Activated gamma-delta T cell treated with Interleukin-2 at 50 U/mL for 16 hours (primary cell): Measurements from ENCODE around the gene BLTP2.
"Not testable (repeated sequence)": the region's sequence is repeated elsewhere in the genome, so short reads cannot be mapped to it uniquely, and the experiment has no call there.

Experiments
- DNase-seq: peaks from one replicate; pipeline ENCODE4 v3.0.0-alpha.2; 2020

Gene BLTP2

GRCh38 chr17:28644787-28645575 is at the start of gene BLTP2:
TSS of gene BLTP2 (minus strand) at chr17:28645158. CDS start at chr17:28645056, 102 bp downstream.
- DNase-seq: peak; percentile 95

GRCh38 chr17:28693869-28694268 is 48.9 kb upstream of the BLTP2 start:
- DNase-seq: no peak

- DNase-seq: no peak
These were observed 44.1 kb upstream of the BLTP2 start for GRCh38 chr17:28689011-28689410.

GRCh38 chr17:28688481-28688880 is 43.5 kb upstream of the BLTP2 start:
- DNase-seq: no peak

GRCh38 chr17:28686296-28686695 is 41.3 kb upstream of the BLTP2 start:
- DNase-seq: no peak

GRCh38 chr17:28685366-28685765 is 40.4 kb upstream of the BLTP2 start:
- no peak for DNase-seq

- no peak for DNase-seq
These were observed 40.0 kb upstream of the BLTP2 start for GRCh38 chr17:28684963-28685362.

GRCh38 chr17:28682655-28683054 is 37.7 kb upstream of the BLTP2 start:
- DNase-seq: no peak

GRCh38 chr17:28675980-28676379 is 31.0 kb upstream of the BLTP2 start:
- no peak for DNase-seq

- DNase-seq: no peak
These were observed 30.5 kb upstream of the BLTP2 start for GRCh38 chr17:28675490-28675889.

GRCh38 chr17:28669918-28670317 is 25.0 kb upstream of the BLTP2 start:
- no peak for DNase-seq

GRCh38 chr17:28667870-28668269 is 22.9 kb upstream of the BLTP2 start:
- DNase-seq: no peak

- no peak for DNase-seq
These were observed 21.0 kb upstream of the BLTP2 start for GRCh38 chr17:28665994-28666393.

- DNase-seq: no peak
These were observed 18.8 kb upstream of the BLTP2 start for GRCh38 chr17:28663723-28664122.

GRCh38 chr17:28662527-28662829 is 17.5 kb upstream of the BLTP2 start:
- DNase-seq: no peak

- DNase-seq: peak; percentile 92
These were observed 16.9 kb upstream of the BLTP2 start, which contains the start of the genes SDF2 and SUPT6H for GRCh38 chr17:28661635-28662526. TSS of gene SDF2 (minus strand) at chr17:28661906. CDS start at chr17:28661876, 30 bp downstream. TSS of gene SUPT6H (plus strand) at chr17:28662205. CDS start at chr17:28673402, 11,197 bp downstream.

GRCh38 chr17:28659497-28659881 is 14.5 kb upstream of the BLTP2 start:
- not testable (repeated sequence) for DNase-seq

- DNase-seq: not testable (repeated sequence)
These were observed 14.0 kb upstream of the BLTP2 start for GRCh38 chr17:28658766-28659496.

GRCh38 chr17:28658342-28658741 is 13.4 kb upstream of the BLTP2 start:
- not testable (repeated sequence) for DNase-seq

GRCh38 chr17:28657756-28658155 is 12.8 kb upstream of the BLTP2 start:
- DNase-seq: no peak

- no peak for DNase-seq
These were observed 10.2 kb upstream of the BLTP2 start for GRCh38 chr17:28655160-28655559.

- DNase-seq: no peak
These were observed 3.7 kb upstream of the BLTP2 start for GRCh38 chr17:28648698-28649097.
